Lung (tissue), 12 donors: Measurements from ENCODE around the gene ALAD. TPM values are rescaled to one million over a fixed set of nuclear protein-coding genes. Genes with fewer than 3 reads are reported as not detected.
A peak's percentile ranks its signal among the peaks of the same experiment; 100 is the strongest.

Experiments used
- ATAC-seq: fragments of 200-7000 bp; cut with Tn5 transposase; one replicate; pipeline ENCODE4 v1.9.1; 2020; ENCODE audit warnings: moderate number of reproducible peaks; ENCODE audit not compliant: insufficient read depth, low FRiP score
- DNase-seq, 3 donors: peaks; one replicate each; pipeline ENCODE4 v3.0.0-alpha.2; 2013 to 2017
- H3K27ac ChIP-seq, 2 donors: one replicate each; pipeline ENCODE4 v1.5.1; 2013; ENCODE audit warnings: mild to moderate bottlenecking in 2 of 2, moderate library complexity in 2 of 2, control low read depth in 1 of 2, inconsistent platforms in 1 of 2, low read depth in 1 of 2, low read length in 1 of 2
- H3K27me3 ChIP-seq, 3 donors: one replicate each; pipeline ENCODE4 v1.5.1; 2013; ENCODE audit warnings: low read length in 2 of 3; ENCODE audit not compliant: control insufficient read depth in 3 of 3, insufficient read depth in 3 of 3
- H3K36me3 ChIP-seq, 4 donors: one replicate each; pipeline ENCODE4 v1.5.1; 2013; ENCODE audit warnings: low read length in 4 of 4, mild to moderate bottlenecking in 1 of 4, moderate library complexity in 1 of 4; ENCODE audit not compliant: control insufficient read depth in 4 of 4, insufficient read depth in 4 of 4
- H3K4me1 ChIP-seq, 5 donors: one replicate each; pipeline ENCODE4 v1.5.1; 2013; ENCODE audit warnings: low read length in 5 of 5, mild to moderate bottlenecking in 2 of 5, moderate library complexity in 1 of 5; ENCODE audit not compliant: control insufficient read depth in 5 of 5, insufficient read depth in 5 of 5
- H3K4me3 ChIP-seq: one replicate; pipeline ENCODE4 v1.5.1; 2013; ENCODE audit warnings: mild to moderate bottlenecking, control low read depth, moderate library complexity
- H3K9ac ChIP-seq, 2 donors: one replicate each; pipeline ENCODE4 v1.5.1; 2013; ENCODE audit warnings: low read length in 2 of 2, control low read depth in 1 of 2; ENCODE audit not compliant: insufficient read depth in 1 of 2
- H3K9me3 ChIP-seq, 4 donors: one replicate each; pipeline ENCODE4 v1.5.1; 2013; ENCODE audit warnings: low read length in 3 of 4, mild to moderate bottlenecking in 1 of 4, moderate library complexity in 1 of 4; ENCODE audit not compliant: control insufficient read depth in 4 of 4, insufficient read depth in 3 of 4
- WGBS, 2 donors: extraction: QIAGEN DNeasy Blood & Tissue Kit; methylation state at CpG; one replicate each; pipeline ENCODE4 v1.1.7; 2013; 5-methylcytosine and 5-hydroxymethylcytosine counted together
- polyA plus RNA-seq, 2 donors: library from polyadenylated mRNA; stranded (reverse); fragments of 200-250 nt; gene quantifications; one replicate each; pipeline ENCODE4 v1.2.1, GENCODE V29; 2013
- total RNA-seq, 2 donors: library from RNA; depleted of rRNA in 1 of 2; stranded (reverse); fragments of >200 nt in 1 of 2; gene quantifications; one replicate each; pipeline ENCODE4 v1.2.1, GENCODE V29; 2014 to 2021
- TF ChIP-seq, protein P1 (sequence below): IDR thresholded peaks from 2 replicates; pipeline ENCODE4 v1.5.1; 2012; ENCODE audit warnings: mild to moderate bottlenecking; ENCODE audit errors: control extremely low read depth, extremely low read depth
- donor health status: control.
- donor health status: control.
- donor health status: Bipolar disorder and iron deficiency.
- donor health status: healthy.
- donor health status: DM: yes; HTN: yes; CAD: no.

ALAD gene
- total and polyA plus RNA-seq, 4 donors = 22.5 to 41.3 (median 28.6) TPM

DNA sequence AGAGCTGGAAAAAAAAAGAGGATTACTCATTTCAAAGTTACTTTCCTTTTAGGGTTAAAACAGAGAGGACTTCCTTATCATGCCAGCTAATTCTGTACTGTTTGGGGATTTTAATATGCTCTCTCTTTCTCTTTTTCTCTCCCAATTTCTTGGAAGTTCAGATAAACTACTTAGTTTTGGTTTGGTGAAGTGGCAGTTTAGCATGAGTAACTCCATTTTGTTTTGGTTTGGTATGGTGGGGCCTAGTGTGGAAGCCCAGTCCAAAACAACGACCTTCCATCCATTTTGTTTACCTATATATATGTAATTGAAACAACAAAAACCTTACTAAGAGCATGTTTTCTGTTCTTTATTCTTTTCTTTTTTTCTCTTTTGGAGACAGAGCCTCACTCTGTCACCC is 55.4 kb downstream of the ALAD start:
- 0 to 40% methylated on average over 1 of the region's 1 CpG for WGBS, 2 donors
- Histone ChIP-seq H3K27ac (no peak overlapping the region), H3K27me3 (peaks cover 0 to 21% (median 16%) of the 10 kb centered on the region in 3 donors), H3K4me3 (no peak overlapping the region), H3K36me3 (no peaks in the 10 kb centered on the region), H3K9ac (no peak overlapping the region), H3K4me1 (peaks cover 0 to 11% (median 4%) of the 10 kb centered on the region in 5 donors), H3K9me3 (no peaks in the 10 kb centered on the region)
- ATAC-seq (no peak), DNase-seq (no peak)
- TF ChIP-seq, protein P1, sequence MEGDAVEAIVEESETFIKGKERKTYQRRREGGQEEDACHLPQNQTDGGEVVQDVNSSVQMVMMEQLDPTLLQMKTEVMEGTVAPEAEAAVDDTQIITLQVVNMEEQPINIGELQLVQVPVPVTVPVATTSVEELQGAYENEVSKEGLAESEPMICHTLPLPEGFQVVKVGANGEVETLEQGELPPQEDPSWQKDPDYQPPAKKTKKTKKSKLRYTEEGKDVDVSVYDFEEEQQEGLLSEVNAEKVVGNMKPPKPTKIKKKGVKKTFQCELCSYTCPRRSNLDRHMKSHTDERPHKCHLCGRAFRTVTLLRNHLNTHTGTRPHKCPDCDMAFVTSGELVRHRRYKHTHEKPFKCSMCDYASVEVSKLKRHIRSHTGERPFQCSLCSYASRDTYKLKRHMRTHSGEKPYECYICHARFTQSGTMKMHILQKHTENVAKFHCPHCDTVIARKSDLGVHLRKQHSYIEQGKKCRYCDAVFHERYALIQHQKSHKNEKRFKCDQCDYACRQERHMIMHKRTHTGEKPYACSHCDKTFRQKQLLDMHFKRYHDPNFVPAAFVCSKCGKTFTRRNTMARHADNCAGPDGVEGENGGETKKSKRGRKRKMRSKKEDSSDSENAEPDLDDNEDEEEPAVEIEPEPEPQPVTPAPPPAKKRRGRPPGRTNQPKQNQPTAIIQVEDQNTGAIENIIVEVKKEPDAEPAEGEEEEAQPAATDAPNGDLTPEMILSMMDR = no peak

GRCh38 chr9:113345190-113345589 is 55.9 kb downstream of the ALAD start:
- peaks cover 0 to 11% (median 4%) of the 10 kb centered on the region in 5 donors for H3K4me1 ChIP-seq
- peaks cover 0 to 16% (median 12%) of the 10 kb centered on the region in 3 donors for H3K27me3 ChIP-seq
- 79 to 83% methylated on average over 2 of the region's 2 CpGs for WGBS, 2 donors
- H3K9ac ChIP-seq = no peak overlapping the region
- H3K4me3 ChIP-seq = no peak overlapping the region
- no peaks in the 10 kb centered on the region for H3K9me3 ChIP-seq
- peak overlapping the region in 1 of 2 donors; percentile 76 for H3K27ac ChIP-seq
- TF ChIP-seq, protein P1 = no peak
- ATAC-seq = no peak
- DNase-seq = peak in 1 of 3 donors; percentile 15
- H3K36me3 ChIP-seq = no peaks in the 10 kb centered on the region

- ATAC-seq (peak; percentile 21), DNase-seq (peak; percentile 94 to 99 (median 97))
- Histone ChIP-seq H3K9me3 (no peaks in the 10 kb centered on the region), H3K4me3 (no peak overlapping the region), H3K27me3 (peaks cover 0 to 6% (median 3%) of the 10 kb centered on the region in 3 donors), H3K9ac (peak overlapping the region in 1 of 2 donors; percentile 42), H3K27ac (peak overlapping the region; percentile 79 to 80), H3K4me1 (peaks cover 0 to 14% (median 1%) of the 10 kb centered on the region in 5 donors), H3K36me3 (no peaks in the 10 kb centered on the region)
- 23 to 25% methylated on average over 1 of the region's 1 CpG for WGBS, 2 donors
- TF ChIP-seq, protein P1 = no peak
Observed at GRCh38 chr9:113343732-113344231, 57.3 kb downstream of the ALAD start.
